DOHH2 (cell line): ENCODE measurements around the gene DFFA.
"Not testable (repeated sequence)": the region's sequence is repeated elsewhere in the genome, so short reads cannot be mapped to it uniquely, and the experiment has no call there.

Experiments used
- H3F3A ChIP-seq: fragments of 200-600 bp; sonication (generic), shearing (Covaris generic); 2 replicates; pipeline ENCODE4 v1.6.0; 2016; ENCODE audit warnings: antibody characterized with exemption, mild to moderate bottlenecking; ENCODE audit not compliant: control insufficient read depth, insufficient read depth
- H3K27ac ChIP-seq: fragments of 200-600 bp; sonication (generic); 2 replicates; pipeline ENCODE4 v1.5.1; 2014; ENCODE audit warnings: low read depth, mild to moderate bottlenecking, low read length, moderate library complexity
- H3K27me3 ChIP-seq: fragments of 200-600 bp; sonication (generic); 2 replicates; pipeline ENCODE4 v1.6.1; 2014; ENCODE audit warnings: mild to moderate bottlenecking, low read length, mixed read lengths; ENCODE audit not compliant: control insufficient read depth
- H3K36me3 ChIP-seq: fragments of 200-600 bp; sonication (generic); 2 replicates; pipeline ENCODE4 v1.6.1; 2014; ENCODE audit warnings: mild to moderate bottlenecking, low read length, moderate library complexity, mixed read lengths; ENCODE audit not compliant: control insufficient read depth
- H3K4me1 ChIP-seq: fragments of 200-600 bp; sonication (generic); 2 replicates; pipeline ENCODE4 v1.6.1; 2014; ENCODE audit warnings: mild to moderate bottlenecking, low read length, mixed read lengths; ENCODE audit not compliant: control insufficient read depth
- H3K4me2 ChIP-seq: fragments of 200-600 bp; sonication (generic); 2 replicates; pipeline ENCODE4 v1.6.0; 2014; ENCODE audit warnings: mild to moderate bottlenecking, low read length, moderate library complexity
- H3K4me3 ChIP-seq: fragments of 200-600 bp; sonication (generic); 2 replicates; pipeline ENCODE4 v1.5.1; 2014; ENCODE audit warnings: mild to moderate bottlenecking, low read length, mixed read lengths
- H3K79me2 ChIP-seq: fragments of 200-600 bp; sonication (generic); 2 replicates; pipeline ENCODE4 v1.6.1; 2014; ENCODE audit warnings: mild to moderate bottlenecking, low read length, mixed read lengths; ENCODE audit not compliant: control insufficient read depth
- H3K9me2 ChIP-seq: fragments of 200-600 bp; sonication (generic); replicated peaks from 2 replicates; pipeline ENCODE4 v1.6.1; 2014; ENCODE audit warnings: mild to moderate bottlenecking, low read length, mixed read lengths; ENCODE audit not compliant: control insufficient read depth
- H3K9me3 ChIP-seq: fragments of 200-600 bp; sonication (generic); 2 replicates; pipeline ENCODE4 v1.6.1; 2014; ENCODE audit warnings: antibody characterized with exemption, low read length, mixed read lengths; ENCODE audit not compliant: control insufficient read depth, insufficient read depth
- H4K20me1 ChIP-seq: fragments of 200-600 bp; sonication (generic); 2 replicates; pipeline ENCODE4 v1.6.0; 2014; ENCODE audit warnings: low read depth, mild to moderate bottlenecking, antibody characterized with exemption, low read length, moderate library complexity; ENCODE audit not compliant: control insufficient read depth, insufficient read depth
- EZH2phosphoT487 ChIP-seq: fragments of 200-600 bp; sonication (generic); IDR thresholded peaks from 2 replicates; pipeline ENCODE4 v1.6.1; 2017; ENCODE audit warnings: borderline replicate concordance, mild to moderate bottlenecking, antibody characterized with exemption, low read length, moderate library complexity, mixed read lengths
- TF ChIP-seq, protein P1 (sequence below): fragments of 200-600 bp; sonication (generic); IDR thresholded peaks from one replicate; pipeline ENCODE4 v1.5.1; 2014; ENCODE audit warnings: antibody characterized with exemption, mild to moderate bottlenecking, low read depth, low read length; ENCODE audit not compliant: poor library complexity, severe bottlenecking

DFFA gene

GRCh38 chr1:10474613-10475507, 2.5 kb upstream of the DFFA start, which contains the start of gene PEX14:
Gene PEX14 (plus strand): TSS chr1:10474950. CDS start chr1:10474967, 17 bp downstream.
- peak within 1 kb of the TSS; percentile 95 for H3K27ac ChIP-seq
- H3K36me3 ChIP-seq: peaks cover 12% of the 10 kb centered on the region
- no peaks in the 10 kb centered on the region for H3K9me3 ChIP-seq
- H3K4me2 ChIP-seq: peak within 1 kb of the TSS; percentile 73
- peaks cover 77% of the 10 kb centered on the region for H3K79me2 ChIP-seq
- peaks cover 37% of the 10 kb centered on the region for H3K4me1 ChIP-seq
- peak within 1 kb of the TSS; percentile 93 for H3K4me3 ChIP-seq
- H3K27me3 ChIP-seq: no peaks in the 10 kb centered on the region
- TF ChIP-seq, protein P1, sequence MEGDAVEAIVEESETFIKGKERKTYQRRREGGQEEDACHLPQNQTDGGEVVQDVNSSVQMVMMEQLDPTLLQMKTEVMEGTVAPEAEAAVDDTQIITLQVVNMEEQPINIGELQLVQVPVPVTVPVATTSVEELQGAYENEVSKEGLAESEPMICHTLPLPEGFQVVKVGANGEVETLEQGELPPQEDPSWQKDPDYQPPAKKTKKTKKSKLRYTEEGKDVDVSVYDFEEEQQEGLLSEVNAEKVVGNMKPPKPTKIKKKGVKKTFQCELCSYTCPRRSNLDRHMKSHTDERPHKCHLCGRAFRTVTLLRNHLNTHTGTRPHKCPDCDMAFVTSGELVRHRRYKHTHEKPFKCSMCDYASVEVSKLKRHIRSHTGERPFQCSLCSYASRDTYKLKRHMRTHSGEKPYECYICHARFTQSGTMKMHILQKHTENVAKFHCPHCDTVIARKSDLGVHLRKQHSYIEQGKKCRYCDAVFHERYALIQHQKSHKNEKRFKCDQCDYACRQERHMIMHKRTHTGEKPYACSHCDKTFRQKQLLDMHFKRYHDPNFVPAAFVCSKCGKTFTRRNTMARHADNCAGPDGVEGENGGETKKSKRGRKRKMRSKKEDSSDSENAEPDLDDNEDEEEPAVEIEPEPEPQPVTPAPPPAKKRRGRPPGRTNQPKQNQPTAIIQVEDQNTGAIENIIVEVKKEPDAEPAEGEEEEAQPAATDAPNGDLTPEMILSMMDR: no peak
- no peak for TF ChIP-seq EZH2phosphoT487
- H4K20me1 ChIP-seq: peaks cover 4% of the 10 kb centered on the region; the same call in 1 of the 2 replicates
- H3K9me2 ChIP-seq: no peaks in the 10 kb centered on the region
- H3F3A ChIP-seq: peaks cover 19% of the 10 kb centered on the region

DNA sequence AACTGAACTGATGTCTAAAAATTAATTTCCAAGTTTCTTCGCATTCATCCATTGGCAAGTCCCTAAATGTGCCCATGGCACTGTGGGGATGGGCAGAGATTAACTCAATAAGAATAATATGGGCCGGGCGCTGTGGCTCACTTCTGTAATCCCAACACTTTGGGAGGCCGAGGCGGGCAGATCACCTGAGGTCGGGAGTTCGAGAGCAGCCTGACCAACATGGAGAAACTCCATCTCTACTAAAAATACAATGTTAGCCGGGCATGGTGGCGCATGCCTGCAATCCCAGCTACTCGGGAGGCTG, 1.9 kb upstream of the DFFA start:
- Histone ChIP-seq H3K79me2 (peaks cover 75% of the 10 kb centered on the region), H3K4me1 (peaks cover 37% of the 10 kb centered on the region), H3K4me2 (peak overlapping the region; percentile 73), H3K36me3 (peaks cover 14% of the 10 kb centered on the region), H3F3A (peaks cover 19% of the 10 kb centered on the region), H3K27ac (peak overlapping the region; percentile 95), H3K4me3 (peak overlapping the region; percentile 93)
- not testable (repeated sequence) for H3K27me3 ChIP-seq, H3K9me2 ChIP-seq, H3K9me3 ChIP-seq, H4K20me1 ChIP-seq

- H3K27ac ChIP-seq: peak overlapping the region; percentile 95
- peaks cover 19% of the 10 kb centered on the region for H3F3A ChIP-seq
- H3K4me1 ChIP-seq: peaks cover 37% of the 10 kb centered on the region
- peaks cover 70% of the 10 kb centered on the region for H3K79me2 ChIP-seq
- H3K9me3 ChIP-seq: no peaks in the 10 kb centered on the region
- H4K20me1 ChIP-seq: peaks cover 4% of the 10 kb centered on the region; the same call in 1 of the 2 replicates
- no peaks in the 10 kb centered on the region for H3K27me3 ChIP-seq
- peak overlapping the region; percentile 93 for H3K4me3 ChIP-seq
- H3K9me2 ChIP-seq: no peaks in the 10 kb centered on the region
- peaks cover 25% of the 10 kb centered on the region for H3K36me3 ChIP-seq
- TF ChIP-seq, protein P1: no peak
- no peak for TF ChIP-seq EZH2phosphoT487
- peak overlapping the region; percentile 73 for H3K4me2 ChIP-seq
These were observed 926 bp upstream of the DFFA start for GRCh38 chr1:10473145-10473765.
